GM18519 (cell line): ENCODE data around the gene ABI3BP.

Experiments
- ATAC-seq: cut with Tn5 transposase; IDR thresholded peaks from one replicate; pipeline ENCODE4 v1.9.1; 2021; ENCODE audit warnings: mild to moderate bottlenecking, moderate library complexity; ENCODE audit not compliant: unreplicated experiment, low FRiP score

Gene ABI3BP

DNA sequence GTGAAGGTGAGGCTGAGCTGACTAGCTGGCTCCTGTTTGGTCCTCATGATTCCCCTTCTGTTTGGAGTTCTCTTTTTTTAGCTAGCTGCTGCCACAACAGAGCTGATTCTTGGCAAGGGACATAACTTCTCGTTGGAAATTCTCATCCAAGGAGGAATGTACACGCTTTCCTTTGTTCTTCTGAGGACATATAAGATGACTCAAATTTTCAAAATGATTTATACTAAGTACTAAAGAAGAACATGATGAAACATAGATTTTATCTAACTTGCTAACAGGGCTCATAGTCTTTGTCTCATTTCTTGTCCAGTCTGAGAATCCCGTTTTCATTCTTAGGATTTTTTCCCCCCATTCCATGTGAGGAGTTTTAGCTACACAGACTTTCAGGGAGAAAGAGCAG is 286.9 kb downstream of the ABI3BP start:
- ATAC-seq: no peak

DNA sequence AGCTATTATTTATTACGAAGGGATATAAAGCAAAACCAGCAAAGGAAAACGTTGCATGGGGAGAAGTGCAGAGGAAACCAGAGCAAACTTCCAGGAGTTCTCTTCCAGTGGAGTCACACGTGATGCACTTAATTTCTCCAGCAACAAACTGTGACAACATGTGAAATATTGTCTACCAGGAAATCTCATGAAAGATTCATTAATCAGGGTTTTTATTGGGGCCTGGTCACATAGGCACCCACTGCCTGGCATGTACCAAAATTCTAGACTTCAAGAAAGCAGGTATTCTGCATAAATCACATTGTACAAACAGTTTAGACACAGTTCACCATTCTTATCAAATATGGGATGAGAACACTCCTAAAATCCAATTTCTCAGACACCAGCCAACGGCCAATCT is 289.4 kb downstream of the ABI3BP start:
- no peak for ATAC-seq

DNA sequence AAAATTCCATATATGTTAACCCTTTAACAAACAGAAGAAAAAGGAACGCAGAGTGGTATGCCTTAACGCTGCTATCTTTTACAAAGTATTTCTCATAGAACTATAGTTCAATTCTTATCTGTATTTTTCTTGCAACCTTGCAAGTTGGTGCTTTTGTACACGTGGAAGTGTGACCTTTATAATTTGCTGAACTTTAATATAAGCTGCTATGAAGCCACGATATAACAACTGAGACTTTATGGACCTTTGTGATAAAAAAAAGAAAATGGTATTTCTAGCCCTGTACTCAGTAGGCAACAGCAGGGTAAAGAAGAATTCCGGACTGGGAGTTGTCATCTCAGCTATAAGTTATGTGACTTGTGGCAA is 290.3 kb downstream of the ABI3BP start:
- ATAC-seq: no peak

DNA sequence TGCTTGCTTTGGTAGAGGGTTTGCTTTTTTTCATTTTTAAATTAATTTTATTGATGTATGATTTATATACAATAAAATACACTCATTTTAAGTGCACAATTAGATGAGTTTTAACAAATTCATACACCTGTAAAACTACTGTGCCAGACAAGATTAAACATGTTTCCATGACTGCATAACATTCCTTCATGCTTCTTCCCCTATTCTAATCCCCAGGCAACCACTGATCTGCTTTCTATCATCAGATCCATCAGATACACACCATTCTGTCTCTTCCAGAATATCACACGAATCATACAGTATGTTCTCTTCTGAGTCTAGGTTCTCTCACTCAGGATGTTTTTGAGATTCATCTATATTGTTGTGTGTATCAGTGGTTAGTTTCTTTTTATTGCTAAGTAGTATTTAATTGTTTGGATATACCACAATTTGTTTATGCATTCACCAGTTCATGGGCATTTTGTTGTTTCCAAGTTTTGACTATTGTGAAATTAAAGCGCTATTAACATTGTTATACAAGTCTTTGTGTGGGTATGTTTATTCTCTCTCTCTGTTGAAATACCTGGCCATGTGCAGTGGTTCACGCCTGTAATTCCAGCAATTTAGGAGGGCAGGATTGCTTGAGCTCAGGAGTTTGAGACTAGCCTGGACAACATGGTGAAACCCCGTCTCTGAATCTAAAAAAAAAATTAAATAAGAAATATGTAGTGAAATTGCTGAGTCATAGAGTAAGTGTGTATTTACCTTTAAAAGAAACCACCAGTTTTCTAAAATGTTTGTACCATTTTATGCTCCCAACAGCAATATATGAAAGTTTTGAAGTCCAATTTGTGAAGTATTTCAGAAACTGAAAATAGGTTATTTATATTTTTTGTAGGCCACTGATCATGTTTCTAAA is 290.9 kb downstream of the ABI3BP start:
- no peak for ATAC-seq

DNA sequence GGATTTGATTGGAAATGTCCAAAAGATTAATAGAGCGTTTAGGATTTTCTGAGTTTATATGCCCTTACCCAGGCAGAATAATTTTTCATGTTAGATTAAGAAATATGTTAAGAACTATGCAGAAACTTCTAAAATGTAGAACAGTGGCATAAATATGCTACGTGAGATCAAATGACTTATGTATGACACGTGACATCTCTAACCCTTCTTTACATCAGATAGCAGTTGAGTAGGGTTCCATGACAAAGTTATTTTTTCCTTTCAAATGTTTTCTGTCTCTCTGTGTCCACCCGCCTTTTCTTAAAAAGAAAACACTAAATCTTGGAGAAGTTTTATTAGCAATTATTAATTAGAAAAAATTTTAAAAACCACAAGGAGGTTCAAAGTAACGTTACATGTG is 292.5 kb downstream of the ABI3BP start:
- ATAC-seq: no peak
